ENCODE results near the gene NT5DC1. TPM values are rescaled to one million over a fixed set of nuclear protein-coding genes. Genes with fewer than 3 reads are reported as not detected.
A peak's percentile ranks its signal among the peaks of the same experiment; 100 is the strongest.

The NT5DC1 gene
- total and polyA plus RNA-seq, 12 donors = 13.7 to 90.9 (median 36.3) TPM

- TF ChIP-seq CTCF (IDR thresholded peaks at IDR 0.05) (peak; percentile 59 to 94 (median 78)), POLR2A (IDR thresholded peaks at IDR 0.05) (no peak)
- no peak for DNase-seq
- WGBS, 4 donors = 24 to 33% (median 32%) methylated on average over 3 of the region's 3 CpGs
- intact Hi-C loops (cut with DNase I) = no loop called here
- no peaks in the 10 kb centered on the region for H3K27me3 ChIP-seq
- H3K36me3 ChIP-seq (replicated peaks in 1 of 2) = peaks cover 0 to 13% of the 10 kb centered on the region in 2 donors
- H3K4me3 ChIP-seq = no peak overlapping the region
- H3K9me3 ChIP-seq (replicated peaks in 1 of 3) = no peaks in the 10 kb centered on the region
- H3K4me1 ChIP-seq (replicated peaks in 1 of 2) = peaks cover 2 to 7% of the 10 kb centered on the region in 2 donors
- H3K27ac ChIP-seq = no peak overlapping the region
Measured at GRCh38 chr6:116268589-116269293, 168.1 kb downstream of the NT5DC1 start.

GRCh38 chr6:116271149-116271708, 170.6 kb downstream of the NT5DC1 start:
- H3K4me1 ChIP-seq (replicated peaks in 1 of 2) = peaks cover 8 to 28% of the 10 kb centered on the region in 2 donors
- H3K27me3 ChIP-seq = no peaks in the 10 kb centered on the region
- H3K36me3 ChIP-seq (replicated peaks in 1 of 2) = peaks cover 0 to 22% of the 10 kb centered on the region in 2 donors
- no peak overlapping the region for H3K27ac ChIP-seq
- WGBS, 4 donors = 33 to 85% (median 66%) methylated on average over 2 of the region's 2 CpGs
- H3K4me3 ChIP-seq = no peak overlapping the region
- intact Hi-C loops (cut with DNase I) = loop anchor here (10.0 kb wide), 2 partner anchors 264 to 294 kb away; no protein-coding TSS in a partner anchor
- TF ChIP-seq CTCF (IDR thresholded peaks at IDR 0.05) (no peak), POLR2A (IDR thresholded peaks at IDR 0.05) (no peak)
- DNase-seq = no peak
- H3K9me3 ChIP-seq (replicated peaks in 1 of 3) = no peaks in the 10 kb centered on the region

- Histone ChIP-seq H3K9me3 (replicated peaks in 1 of 3) (no peaks in the 10 kb centered on the region), H3K4me3 (peak overlapping the region in 2 of 4 donors; percentile 81 to 95), H3K36me3 (replicated peaks in 1 of 2) (peaks cover 0 to 28% of the 10 kb centered on the region in 2 donors), H3K4me1 (replicated peaks in 1 of 2) (peaks cover 15 to 60% of the 10 kb centered on the region in 2 donors), H3K27me3 (no peaks in the 10 kb centered on the region), H3K27ac (peak overlapping the region in 3 of 5 donors; percentile 6 to 99 (median 27))
- intact Hi-C loops (cut with DNase I) = loop anchor here (10.0 kb wide), 2 partner anchors 258 to 288 kb away; no protein-coding TSS in a partner anchor
- DNase-seq = no peak
- TF ChIP-seq CTCF (IDR thresholded peaks at IDR 0.05) (no peak), POLR2A (IDR thresholded peaks at IDR 0.05) (no peak)
- WGBS, 4 donors = 11 to 18% (median 13%) methylated on average over 3 of the region's 3 CpGs
Measured at GRCh38 chr6:116277124-116277523, 176.5 kb downstream of the NT5DC1 start.

GRCh38 chr6:116278481-116278829, 177.8 kb downstream of the NT5DC1 start:
- intact Hi-C loops (cut with DNase I) = loop anchor here (10.0 kb wide), 2 partner anchors 256 to 286 kb away; no protein-coding TSS in a partner anchor
- DNase-seq = no peak
- H3K27ac ChIP-seq = peak overlapping the region; percentile 94 to 100 (median 99)
- no peaks in the 10 kb centered on the region for H3K27me3 ChIP-seq
- peak overlapping the region in 3 of 4 donors; percentile 4 to 95 (median 81) for H3K4me3 ChIP-seq
- peaks cover 15 to 64% of the 10 kb centered on the region in 2 donors for H3K4me1 ChIP-seq (replicated peaks in 1 of 2)
- TF ChIP-seq CTCF (IDR thresholded peaks at IDR 0.05) = no peak
- no peak for TF ChIP-seq POLR2A (IDR thresholded peaks at IDR 0.05)
- H3K9me3 ChIP-seq (replicated peaks in 1 of 3) = no peaks in the 10 kb centered on the region
- 47 to 60% (median 53%) methylated on average over 5 to 11 of the region's 11 CpGs for WGBS, 4 donors
- peaks cover 0 to 17% of the 10 kb centered on the region in 2 donors for H3K36me3 ChIP-seq (replicated peaks in 1 of 2)

All from adrenal gland (tissue), 12 donors.